Loucy (cell line): Measurements from ENCODE around the gene PRRT4.

Experiments used
- EZH2phosphoT487 ChIP-seq: fragments of 200-600 bp; IDR thresholded peaks from 2 replicates; pipeline ENCODE4 v1.6.1; 2018; ENCODE audit warnings: antibody characterized with exemption, mild to moderate bottlenecking, moderate library complexity, borderline replicate concordance
- TF ChIP-seq, protein P1 (sequence below): fragments of 200-600 bp; sonication (generic); conservative IDR thresholded peaks from 2 replicates; pipeline ENCODE4 v1.5.1; 2014; ENCODE audit warnings: mild to moderate bottlenecking, antibody characterized with exemption, low read length

DNA sequence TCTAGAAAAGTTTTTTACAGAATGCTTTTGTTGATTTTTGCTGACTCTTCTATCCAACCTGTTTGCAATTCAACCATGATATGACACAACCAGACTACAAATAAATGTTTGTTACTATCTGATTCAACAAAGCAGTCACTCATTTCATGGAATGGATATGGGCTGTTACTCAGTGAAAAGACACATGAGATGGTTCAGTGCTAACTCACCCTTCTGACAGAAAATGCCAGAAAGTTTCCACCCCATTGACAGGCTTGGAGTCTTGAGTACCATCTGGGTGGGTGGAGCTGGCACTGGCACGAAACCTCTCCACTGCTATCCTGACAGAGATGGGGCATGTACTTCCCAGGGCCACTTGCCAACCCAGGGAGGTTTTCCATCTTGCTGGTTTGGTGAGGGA is 57.3 kb downstream of the PRRT4 start:
- TF ChIP-seq, protein P1, sequence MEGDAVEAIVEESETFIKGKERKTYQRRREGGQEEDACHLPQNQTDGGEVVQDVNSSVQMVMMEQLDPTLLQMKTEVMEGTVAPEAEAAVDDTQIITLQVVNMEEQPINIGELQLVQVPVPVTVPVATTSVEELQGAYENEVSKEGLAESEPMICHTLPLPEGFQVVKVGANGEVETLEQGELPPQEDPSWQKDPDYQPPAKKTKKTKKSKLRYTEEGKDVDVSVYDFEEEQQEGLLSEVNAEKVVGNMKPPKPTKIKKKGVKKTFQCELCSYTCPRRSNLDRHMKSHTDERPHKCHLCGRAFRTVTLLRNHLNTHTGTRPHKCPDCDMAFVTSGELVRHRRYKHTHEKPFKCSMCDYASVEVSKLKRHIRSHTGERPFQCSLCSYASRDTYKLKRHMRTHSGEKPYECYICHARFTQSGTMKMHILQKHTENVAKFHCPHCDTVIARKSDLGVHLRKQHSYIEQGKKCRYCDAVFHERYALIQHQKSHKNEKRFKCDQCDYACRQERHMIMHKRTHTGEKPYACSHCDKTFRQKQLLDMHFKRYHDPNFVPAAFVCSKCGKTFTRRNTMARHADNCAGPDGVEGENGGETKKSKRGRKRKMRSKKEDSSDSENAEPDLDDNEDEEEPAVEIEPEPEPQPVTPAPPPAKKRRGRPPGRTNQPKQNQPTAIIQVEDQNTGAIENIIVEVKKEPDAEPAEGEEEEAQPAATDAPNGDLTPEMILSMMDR, result no peak
- no peak for TF ChIP-seq EZH2phosphoT487
